Measurements from ENCODE around the gene GNMT.

GNMT gene

GRCh38 chr6:42969431-42969830 is 8.9 kb downstream of the GNMT start:
- no peak for TF ChIP-seq CTCF (IDR thresholded peaks at IDR 0.05; ENCODE audit: insufficient read depth, low read length, missing control alignments)
- DNase-seq (ENCODE audit: low read depth, low spot score): no peak
- ChIA-PET POLR2A (no interaction called here), CTCF (interaction anchor here (1.1 kb wide), 1 partner anchor 27 kb away, joined by 3 read pairs; no protein-coding TSS in a partner anchor)
- no peak overlapping the region for H3K4me3 ChIP-seq (ENCODE audit: low read depth, low read length)

GRCh38 chr6:42969934-42970333 is 9.4 kb downstream of the GNMT start:
- TF ChIP-seq CTCF (IDR thresholded peaks at IDR 0.05; ENCODE audit: insufficient read depth, low read length, missing control alignments): no peak
- ChIA-PET CTCF (interaction anchor here (1.1 kb wide), 1 partner anchor 27 kb away, joined by 3 read pairs; no protein-coding TSS in a partner anchor), POLR2A (interaction anchor here (1.2 to 1.3 kb wide), 2 partner anchors 9 to 89 kb away, joined by 3 to 6 read pairs; partner anchors contain the start of genes KLC4, MRPL2 and PEX6)
- no peak overlapping the region for H3K4me3 ChIP-seq (ENCODE audit: low read depth, low read length)
- no peak for DNase-seq (ENCODE audit: low read depth, low spot score)

GRCh38 chr6:42970871-42971612 is 10.5 kb downstream of the GNMT start:
- no peak overlapping the region for H3K4me3 ChIP-seq (ENCODE audit: low read depth, low read length)
- CTCF ChIA-PET: interaction anchor here (1.0 to 1.2 kb wide), 2 partner anchors 8 to 10 kb away, joined by 3 read pairs; partner anchors contain the start of gene PEX6
- no peak for DNase-seq (ENCODE audit: low read depth, low spot score)
- TF ChIP-seq CTCF (IDR thresholded peaks at IDR 0.05; ENCODE audit: insufficient read depth, low read length, missing control alignments): no peak
- POLR2A ChIA-PET: interaction anchor here (0.5 to 1.5 kb wide), 6 partner anchors 8 to 88 kb away, joined by 3 to 6 read pairs (median 4); partner anchors contain the start of genes KLC4, KLHDC3, MEA1 and MRPL2

- no peak for TF ChIP-seq CTCF (IDR thresholded peaks at IDR 0.05; ENCODE audit: insufficient read depth, low read length, missing control alignments)
- no peak overlapping the region for H3K4me3 ChIP-seq (ENCODE audit: low read depth, low read length)
- ChIA-PET POLR2A (interaction anchor here (0.5 to 1.5 kb wide), 4 partner anchors 12 to 80 kb away, joined by 3 to 4 read pairs (median 4); partner anchors contain the start of genes KLHDC3, MEA1 and PPP2R5D), CTCF (interaction anchor here (1.0 to 1.2 kb wide), 2 partner anchors 7 to 10 kb away, joined by 3 read pairs; partner anchors contain the start of gene PEX6)
- DNase-seq (ENCODE audit: low read depth, low spot score): no peak
These were observed 11.3 kb downstream of the GNMT start for GRCh38 chr6:42971746-42972327.

- no peak for TF ChIP-seq CTCF (IDR thresholded peaks at IDR 0.05; ENCODE audit: insufficient read depth, low read length, missing control alignments)
- POLR2A ChIA-PET: interaction anchor here (1.8 kb wide), 1 partner anchor 10 kb away, joined by 7 read pairs; the partner anchor contains the start of gene PPP2R5D
These were observed 13.4 kb downstream of the GNMT start for GRCh38 chr6:42973926-42974325.

More at GRCh38 chr6:42973926-42974325, 13.4 kb downstream of the GNMT start:
- DNase-seq (ENCODE audit: low read depth, low spot score): no peak
- CTCF ChIA-PET: no interaction called here
- no peak overlapping the region for H3K4me3 ChIP-seq (ENCODE audit: low read depth, low read length)

All from AG04449 (cell line).